H7 (cell line): ENCODE measurements around the gene MYL7. TPM values are rescaled to one million over a fixed set of nuclear protein-coding genes. Genes with fewer than 3 reads are reported as not detected.

Experiments
- total RNA-seq: library from RNA; depleted of rRNA; stranded (reverse); fragments of >200 nt; shearing (Covaris generic); gene quantifications from 2 replicates; pipeline ENCODE4 v1.2.3, GENCODE V29; 2014; rRNA removed

MYL7 gene
- total RNA-seq, 1 experiment from 2014 or later, result 4.7 TPM

Other genes starting within 250 kb of the MYL7 start
- 16.2 and 20.8 TPM in 2 replicates for gene URGCP, start 234.7 kb downstream of the MYL7 start, total RNA-seq
- gene UBE2D4, start 214.9 kb downstream of the MYL7 start, total RNA-seq, result 5.3 and 6.1 TPM in 2 replicates
- not detected in 2 replicates for gene SPDYE1, start 143.4 kb downstream of the MYL7 start, total RNA-seq
- gene DBNL, start 96.6 kb downstream of the MYL7 start, total RNA-seq, result 43.0 and 63.8 TPM in 2 replicates
- gene PGAM2, start 75.8 kb downstream of the MYL7 start, total RNA-seq, result 2.7 and 4.5 TPM in 2 replicates
- gene POLM, start 58.8 kb downstream of the MYL7 start, total RNA-seq, result 16.9 and 17.0 TPM in 2 replicates
- gene AEBP1, start 37.0 kb downstream of the MYL7 start, total RNA-seq, result 12.9 and 15.8 TPM in 2 replicates
- gene POLD2, start 17.8 kb downstream of the MYL7 start, total RNA-seq, result 134 and 136 TPM in 2 replicates
- gene GCK, start 48.1 kb upstream of the MYL7 start, total RNA-seq, result 2.8 and 3.7 TPM in 2 replicates
- 82.4 and 93.4 TPM in 2 replicates for gene YKT6, start 59.6 kb upstream of the MYL7 start, total RNA-seq
- gene CAMK2B, start 184.3 kb upstream of the MYL7 start, total RNA-seq, result 0.31 TPM in 1 of 2 replicates, not detected in the other